Keratinocyte (primary cell): ENCODE results near the gene ITGA2. TPM values are rescaled to one million over a fixed set of nuclear protein-coding genes. Genes with fewer than 3 reads are reported as not detected.

Experiments
- DNase-seq: peaks from one replicate; pipeline ENCODE4 v3.0.0-alpha.2; 2011; ENCODE audit warnings: low read depth, missing footprints, low spot score
- FAIRE-seq: peaks from 2 replicates; lab custom pipeline; 2011; peaks lifted over from hg19 to GRCh38; lab: Jason Lieb, UNC
- H2AFZ ChIP-seq: 2 replicates; pipeline ENCODE4 v1.6.0; 2012; ENCODE audit warnings: low read length, control low read depth, inconsistent platforms; ENCODE audit not compliant: control insufficient read depth
- H3K27ac ChIP-seq: 2 replicates; pipeline ENCODE4 v1.5.1; 2011; ENCODE audit warnings: low read length; ENCODE audit not compliant: control insufficient read depth, insufficient read depth
- H3K27me3 ChIP-seq: 3 replicates; pipeline ENCODE4 v1.6.0; 2011; ENCODE audit warnings: low read length; ENCODE audit not compliant: control insufficient read depth, insufficient read depth; ENCODE audit errors: extremely low read depth
- H3K36me3 ChIP-seq, 2 experiments: 2 replicates in 1 of 2; 3 replicates in 1 of 2; pipeline ENCODE4 v1.5.1; 2011; ENCODE audit warnings: low read length in 2 of 2, mild to moderate bottlenecking in 1 of 2; ENCODE audit not compliant: control insufficient read depth in 2 of 2, insufficient read depth in 2 of 2; ENCODE audit errors: extremely low read depth in 1 of 2
- H3K4me1 ChIP-seq: 3 replicates; pipeline ENCODE4 v1.5.1; 2011; ENCODE audit warnings: low read length; ENCODE audit not compliant: control insufficient read depth, insufficient read depth; ENCODE audit errors: extremely low read depth
- H3K4me2 ChIP-seq: 3 replicates; pipeline ENCODE4 v1.6.0; 2011; ENCODE audit warnings: low read depth, low read length; ENCODE audit not compliant: control insufficient read depth, insufficient read depth; ENCODE audit errors: extremely low read depth
- H3K4me3 ChIP-seq, 3 experiments: fragments of 200-600 bp in 1 of 3; sonication (generic) in 1 of 3; 2 replicates in 2 of 3; 3 replicates in 1 of 3; pipeline ENCODE4 v1.5.1; 2011 to 2016; ENCODE audit warnings: low read length in 3 of 3, mild to moderate bottlenecking in 3 of 3, control low read depth in 2 of 3, inconsistent platforms in 1 of 3, low read depth in 1 of 3, mixed read lengths in 1 of 3, mixed run types in 1 of 3, moderate library complexity in 1 of 3; ENCODE audit not compliant: control insufficient read depth in 2 of 3, insufficient read depth in 2 of 3; ENCODE audit errors: extremely low read depth in 1 of 3
- H3K79me2 ChIP-seq: 2 replicates; pipeline ENCODE4 v1.6.0; 2012; ENCODE audit warnings: low read length; ENCODE audit not compliant: control insufficient read depth, insufficient read depth
- H3K9ac ChIP-seq: 3 replicates; pipeline ENCODE4 v1.6.0; 2011; ENCODE audit warnings: low read length; ENCODE audit not compliant: control insufficient read depth, insufficient read depth; ENCODE audit errors: extremely low read depth
- H3K9me1 ChIP-seq: 3 replicates; pipeline ENCODE4 v1.6.0; 2011; ENCODE audit warnings: low read length; ENCODE audit not compliant: control insufficient read depth, insufficient read depth; ENCODE audit errors: extremely low read depth
- H3K9me3 ChIP-seq: 2 replicates; pipeline ENCODE4 v1.5.1; 2012; ENCODE audit warnings: low read depth, low read length; ENCODE audit not compliant: control insufficient read depth
- H4K20me1 ChIP-seq: 3 replicates; pipeline ENCODE4 v1.6.0; 2011; ENCODE audit warnings: low read length; ENCODE audit not compliant: control insufficient read depth, insufficient read depth; ENCODE audit errors: extremely low read depth
- EZH2 ChIP-seq: IDR thresholded peaks from one replicate; pipeline ENCODE4 v1.6.1; 2012; ENCODE audit warnings: inconsistent platforms, mild to moderate bottlenecking, low read length, moderate library complexity
- dilution Hi-C: fragments of 300-500 bp; cut with MboI; formaldehyde crosslinking; loops from one replicate; pipeline ENCODE4 v1.7.0; 2020; ENCODE audit warnings: low sequenced_read_pairs; ENCODE audit not compliant: extremely low pct_ligation_motif_present
- polyA plus RNA-seq, 5 experiments: library from polyadenylated mRNA; depleted of rRNA in 3 of 5; stranded (reverse) in 3 of 5; stranded (forward) in 1 of 5; unstranded in 1 of 5; fragments of >200 nt; gene quantifications; 1 replicate in 1 of 5; 2 replicates in 3 of 5; 3 replicates in 1 of 5; pipeline versions ENCODE4 v1.2.1 to v1.2.3, GENCODE V29; 2011 to 2012; ENCODE audit warnings: missing spikeins in 2 of 5, low read depth in 1 of 5, low replicate concordance in 1 of 5
- TF ChIP-seq, protein P1 (sequence below), 3 experiments: IDR thresholded peaks in 1 of 3; conservative IDR thresholded peaks in 1 of 3; optimal IDR thresholded peaks in 1 of 3; 2 replicates in 2 of 3; 3 replicates in 1 of 3; pipeline versions ENCODE3 to v1.5.1; 2011; ENCODE audit warnings: low read length in 3 of 3, mild to moderate bottlenecking in 3 of 3, moderate library complexity in 2 of 3, control low read depth in 1 of 3, inconsistent platforms in 1 of 3; ENCODE audit not compliant: insufficient read depth in 2 of 3; ENCODE audit errors: extremely low read depth in 1 of 3

Gene ITGA2
- polyA plus RNA-seq, 1 donor (not counting 4 experiments of a cell fraction or from before 2014, with no cell fraction given), result 112 TPM

GRCh38 chr5:52998552-52999313 is 9.6 kb downstream of the ITGA2 start:
- peaks cover 17 to 46% of the 10 kb centered on the region in 2 experiments for H3K36me3 ChIP-seq
- no peaks in the 10 kb centered on the region for H3K27me3 ChIP-seq
- no peak for DNase-seq
- H3K9me1 ChIP-seq, result no peaks in the 10 kb centered on the region
- H3K79me2 ChIP-seq, result peaks cover 93% of the 10 kb centered on the region
- H3K9me3 ChIP-seq, result no peaks in the 10 kb centered on the region
- H3K4me2 ChIP-seq, result peak overlapping the region; percentile 33
- no peak overlapping the region for H2AFZ ChIP-seq
- no peak overlapping the region for H3K27ac ChIP-seq
- TF ChIP-seq, protein P1, sequence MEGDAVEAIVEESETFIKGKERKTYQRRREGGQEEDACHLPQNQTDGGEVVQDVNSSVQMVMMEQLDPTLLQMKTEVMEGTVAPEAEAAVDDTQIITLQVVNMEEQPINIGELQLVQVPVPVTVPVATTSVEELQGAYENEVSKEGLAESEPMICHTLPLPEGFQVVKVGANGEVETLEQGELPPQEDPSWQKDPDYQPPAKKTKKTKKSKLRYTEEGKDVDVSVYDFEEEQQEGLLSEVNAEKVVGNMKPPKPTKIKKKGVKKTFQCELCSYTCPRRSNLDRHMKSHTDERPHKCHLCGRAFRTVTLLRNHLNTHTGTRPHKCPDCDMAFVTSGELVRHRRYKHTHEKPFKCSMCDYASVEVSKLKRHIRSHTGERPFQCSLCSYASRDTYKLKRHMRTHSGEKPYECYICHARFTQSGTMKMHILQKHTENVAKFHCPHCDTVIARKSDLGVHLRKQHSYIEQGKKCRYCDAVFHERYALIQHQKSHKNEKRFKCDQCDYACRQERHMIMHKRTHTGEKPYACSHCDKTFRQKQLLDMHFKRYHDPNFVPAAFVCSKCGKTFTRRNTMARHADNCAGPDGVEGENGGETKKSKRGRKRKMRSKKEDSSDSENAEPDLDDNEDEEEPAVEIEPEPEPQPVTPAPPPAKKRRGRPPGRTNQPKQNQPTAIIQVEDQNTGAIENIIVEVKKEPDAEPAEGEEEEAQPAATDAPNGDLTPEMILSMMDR (optimal IDR thresholded peaks at IDR 0.05 in 1 of 3, IDR thresholded peaks at IDR 0.05 in 1 of 3, conservative IDR thresholded peaks at IDR 0.05 in 1 of 3; ENCODE audit: extremely low read depth in 1 of 3, insufficient read depth in 2 of 3, low read length in 3 of 3), result no peak
- TF ChIP-seq EZH2, result no peak
- H3K4me3 ChIP-seq, result no peak overlapping the region
- H4K20me1 ChIP-seq, result peaks cover 10% of the 10 kb centered on the region
- H3K9ac ChIP-seq, result no peak overlapping the region
- no peak for FAIRE-seq
- H3K4me1 ChIP-seq, result peaks cover 54% of the 10 kb centered on the region
- dilution Hi-C loops, result no loop called here

- H3K9me1 ChIP-seq, result no peaks in the 10 kb centered on the region
- H3K9ac ChIP-seq, result no peak overlapping the region
- H3K4me1 ChIP-seq, result peaks cover 55% of the 10 kb centered on the region
- peaks cover 18 to 45% of the 10 kb centered on the region in 2 experiments for H3K36me3 ChIP-seq
- peak overlapping the region; percentile 15 for H3K27ac ChIP-seq
- TF ChIP-seq, protein P1 (optimal IDR thresholded peaks at IDR 0.05 in 1 of 3, IDR thresholded peaks at IDR 0.05 in 1 of 3, conservative IDR thresholded peaks at IDR 0.05 in 1 of 3; ENCODE audit: extremely low read depth in 1 of 3, insufficient read depth in 2 of 3, low read length in 3 of 3), result no peak
- no peak for TF ChIP-seq EZH2
- H2AFZ ChIP-seq, result no peak overlapping the region
- FAIRE-seq (no peak), DNase-seq (no peak)
- no peaks in the 10 kb centered on the region for H3K9me3 ChIP-seq
- peaks cover 93% of the 10 kb centered on the region for H3K79me2 ChIP-seq
- dilution Hi-C loops, result no loop called here
- H3K27me3 ChIP-seq, result no peaks in the 10 kb centered on the region
- no peak overlapping the region for H3K4me3 ChIP-seq
- peaks cover 7% of the 10 kb centered on the region for H4K20me1 ChIP-seq
- H3K4me2 ChIP-seq, result no peak overlapping the region
Observed at GRCh38 chr5:52999344-52999949, 10.3 kb downstream of the ITGA2 start.
